Activated naive CD8-positive, alpha-beta T cell treated with anti-CD3 and anti-CD28 coated beads, Interleukin-2, amount 50 U/mL, for 16 hours (primary cell): ENCODE results near the gene STXBP2.

ENCODE experiments used
- DNase-seq: peaks from one replicate; pipeline ENCODE4 v3.0.0-alpha.2; 2020; ENCODE audit warnings: low read depth, low spot score

STXBP2 gene

GRCh38 chr19:7612282-7613274 lies 24.3 kb upstream of the STXBP2 start:
- DNase-seq, result no peak

DNA sequence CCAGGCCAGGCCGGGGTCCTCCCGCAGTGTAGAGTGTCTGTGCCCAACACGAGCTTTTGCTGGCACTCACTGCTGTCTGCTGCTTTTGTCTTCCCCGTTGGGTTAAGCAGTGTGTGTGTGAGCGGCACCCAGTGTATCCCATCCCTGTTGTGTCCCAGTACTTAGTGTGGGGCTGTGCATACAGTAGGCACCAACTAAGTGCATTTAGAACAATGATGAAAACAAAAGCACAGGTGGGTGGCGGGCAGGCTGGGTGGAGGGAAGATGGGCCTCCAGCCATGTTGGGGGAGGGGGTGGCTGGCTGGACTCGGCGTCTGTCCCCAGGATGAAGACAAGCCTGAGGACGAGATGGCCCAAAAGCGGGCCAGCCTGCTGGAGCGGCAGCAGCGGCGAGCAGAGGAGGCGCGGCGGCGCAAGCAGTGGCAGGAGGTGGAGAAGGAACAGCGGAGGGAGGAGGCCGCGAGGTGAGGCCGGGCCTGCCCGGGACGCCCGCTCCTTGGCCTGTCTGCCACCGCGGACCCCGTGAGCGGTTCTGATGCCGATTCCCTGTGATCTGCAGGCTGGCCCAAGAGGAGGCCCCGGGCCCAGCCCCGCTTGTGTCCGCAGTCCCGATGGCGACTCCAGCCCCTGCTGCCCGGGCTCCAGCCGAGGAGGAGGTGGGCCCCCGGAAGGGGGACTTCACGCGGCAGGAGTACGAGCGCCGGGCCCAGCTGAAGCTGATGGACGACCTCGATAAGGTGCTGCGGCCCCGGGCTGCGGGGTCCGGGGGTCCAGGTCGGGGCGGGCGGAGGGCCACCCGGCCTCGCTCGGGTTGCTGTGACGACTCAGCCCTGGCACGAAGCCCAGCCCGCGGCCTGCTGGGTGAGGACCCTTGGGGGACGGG lies 21.8 kb upstream of the STXBP2 start:
- no peak for DNase-seq

- DNase-seq, result no peak
Observed at GRCh38 chr19:7617172-7617571, 19.7 kb upstream of the STXBP2 start.

DNA sequence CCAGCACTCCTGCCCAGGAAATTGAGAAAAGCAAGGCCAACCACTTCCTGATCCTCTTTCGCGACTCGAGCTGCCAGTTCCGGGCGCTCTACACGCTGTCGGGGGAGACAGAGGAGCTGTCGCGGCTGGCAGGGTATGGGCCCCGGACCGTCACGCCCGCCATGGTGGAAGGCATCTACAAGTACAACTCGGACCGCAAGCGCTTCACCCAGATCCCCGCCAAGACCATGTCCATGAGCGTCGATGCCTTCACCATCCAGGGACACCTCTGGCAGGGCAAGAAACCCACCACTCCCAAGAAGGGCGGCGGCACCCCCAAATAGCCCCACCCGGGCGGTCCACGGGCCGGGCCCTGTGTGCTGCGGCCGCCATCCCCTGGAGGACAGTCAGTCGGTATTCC lies 19.2 kb upstream of the STXBP2 start:
- DNase-seq, result no peak

DNA sequence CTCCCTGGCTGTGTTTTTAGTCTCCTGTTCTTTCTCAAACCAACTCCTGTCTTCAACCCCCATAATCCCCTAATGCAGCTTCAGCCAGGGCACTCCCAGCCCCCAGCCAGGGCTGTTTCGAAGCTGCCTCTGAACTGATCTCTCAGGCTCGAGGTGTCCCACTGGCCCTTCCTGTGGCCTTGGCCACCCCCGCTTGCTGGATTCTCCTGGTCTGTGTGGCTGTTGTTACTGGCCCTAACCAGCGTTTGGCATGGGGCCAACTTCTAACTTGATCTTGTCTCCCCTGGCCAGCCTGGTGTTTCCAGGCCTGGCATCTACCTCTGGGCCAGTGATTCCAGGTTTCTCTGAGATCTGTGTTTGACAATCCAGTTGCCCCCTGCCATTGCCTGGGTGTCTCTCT lies 18.6 kb upstream of the STXBP2 start:
- no peak for DNase-seq

DNA sequence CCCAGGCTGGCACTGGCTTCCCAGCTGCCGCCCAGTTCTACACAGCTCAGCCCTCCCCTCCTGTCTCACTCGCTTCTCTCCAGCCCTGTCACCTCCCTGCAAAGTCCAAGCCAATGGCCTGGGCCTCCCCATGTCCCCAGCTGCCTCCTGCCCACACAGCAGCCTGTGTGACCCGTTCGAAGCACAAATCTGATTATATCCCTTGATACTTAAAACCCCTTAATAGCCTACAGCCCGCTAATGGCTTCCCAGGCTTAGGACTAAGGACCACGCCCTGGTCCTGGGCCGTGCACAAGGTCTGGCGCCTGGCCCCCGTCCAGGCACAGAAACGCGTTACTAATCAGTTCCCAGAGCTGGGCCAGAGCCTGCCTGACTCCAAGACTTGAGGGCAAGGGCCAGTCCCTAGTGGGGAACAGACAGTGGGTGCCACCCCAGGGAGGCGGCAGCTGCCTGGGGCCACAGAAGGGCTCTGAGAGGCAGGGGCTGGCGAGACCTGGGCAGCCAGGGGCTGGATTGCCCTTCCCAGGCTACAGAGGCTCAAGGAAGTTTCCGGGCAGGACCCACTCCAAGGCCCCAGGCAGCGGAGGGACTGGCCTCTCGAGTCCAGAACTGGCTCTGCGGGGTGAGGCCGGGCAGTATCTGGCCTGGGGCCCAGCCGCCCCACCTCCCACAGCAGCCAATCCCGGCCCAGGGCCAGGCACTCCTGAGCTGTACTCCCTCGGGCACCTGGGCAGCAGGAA lies 18.0 kb upstream of the STXBP2 start:
- DNase-seq, result no peak

GRCh38 chr19:7619671-7620441 lies 17.1 kb upstream of the STXBP2 start:
- DNase-seq, result no peak

DNA sequence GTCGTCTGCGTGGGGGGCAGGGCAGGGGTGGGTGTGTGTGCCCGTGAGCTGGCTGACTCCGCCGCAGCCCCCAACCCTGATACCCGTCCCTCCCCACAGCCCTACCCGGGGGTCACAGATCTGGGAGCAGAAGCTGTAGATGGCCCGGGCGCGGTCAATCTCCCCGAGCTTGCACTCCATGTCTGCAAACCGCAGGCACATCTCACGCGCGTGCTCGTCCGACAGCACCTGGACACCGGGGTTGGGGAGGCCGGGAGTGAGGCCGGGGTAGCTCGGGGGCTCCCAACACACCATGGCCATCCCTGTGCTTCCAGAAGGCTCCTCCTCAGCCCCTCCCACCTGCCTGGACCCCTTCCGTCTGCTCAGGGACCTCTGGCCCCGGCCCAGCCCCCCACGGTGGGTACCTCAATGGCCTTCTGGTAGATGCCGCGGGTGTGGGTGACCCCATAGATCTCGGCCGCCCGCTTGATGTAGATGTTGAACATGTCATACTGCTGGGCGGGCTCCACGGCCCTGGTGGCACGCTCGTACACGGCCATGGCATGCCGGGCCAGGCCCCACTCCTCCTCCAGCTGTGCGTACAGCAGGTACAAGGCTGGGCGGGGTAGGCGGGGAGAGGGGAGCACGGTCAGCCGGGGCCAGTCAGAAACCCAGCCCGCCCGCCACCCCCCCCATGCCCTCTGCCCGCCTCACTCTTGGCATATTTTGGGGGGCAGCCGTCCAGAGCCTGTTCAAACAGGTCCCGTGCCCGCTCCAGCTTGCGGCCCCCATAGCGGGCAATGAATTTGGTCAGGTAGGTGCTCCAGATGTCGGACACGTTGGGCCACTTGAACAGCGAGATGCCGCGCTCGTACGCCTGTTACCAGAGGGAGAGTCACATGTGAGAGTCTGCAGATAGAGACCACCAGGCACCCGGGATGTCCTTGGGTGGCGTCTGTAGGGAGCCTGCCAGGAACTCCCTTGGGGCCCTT lies 16.2 kb upstream of the STXBP2 start:
- no peak for DNase-seq

DNA sequence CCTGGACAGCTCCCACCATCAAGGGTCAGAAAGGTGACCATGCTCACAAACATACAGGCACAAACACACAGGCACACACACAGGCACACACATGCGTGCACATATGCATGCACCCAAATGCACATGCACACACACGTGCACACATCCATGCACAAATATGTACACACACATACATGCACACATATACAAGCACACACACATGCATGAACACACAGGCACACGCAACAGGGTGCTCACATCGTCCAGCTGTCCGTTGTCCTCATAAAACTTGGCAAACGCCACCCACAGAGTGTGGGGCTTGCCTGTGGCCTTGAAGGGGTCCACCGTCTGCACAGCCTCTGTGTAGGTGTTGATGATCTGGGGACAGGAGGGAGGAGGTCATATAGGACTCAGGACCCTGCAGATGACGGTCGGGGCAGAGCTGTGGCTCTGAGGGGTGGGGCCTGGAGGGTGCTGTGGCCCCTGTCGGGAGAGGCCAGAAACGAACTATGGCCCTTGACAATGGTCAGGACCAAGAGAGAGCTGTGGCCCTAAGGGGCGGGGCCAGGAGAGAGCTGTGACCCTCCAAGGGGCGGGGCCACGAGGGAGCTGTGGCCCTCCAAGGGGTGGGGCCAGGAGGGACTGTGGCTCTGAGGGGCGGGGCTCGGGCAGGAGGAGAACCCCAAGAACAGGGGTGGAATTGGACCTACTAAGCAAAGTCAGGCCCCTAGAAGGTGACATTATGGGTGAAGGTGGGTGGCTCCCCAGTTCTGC lies 13.8 kb upstream of the STXBP2 start:
- DNase-seq, result no peak

- no peak for DNase-seq
Observed at GRCh38 chr19:7623725-7624603, 12.9 kb upstream of the STXBP2 start.

DNA sequence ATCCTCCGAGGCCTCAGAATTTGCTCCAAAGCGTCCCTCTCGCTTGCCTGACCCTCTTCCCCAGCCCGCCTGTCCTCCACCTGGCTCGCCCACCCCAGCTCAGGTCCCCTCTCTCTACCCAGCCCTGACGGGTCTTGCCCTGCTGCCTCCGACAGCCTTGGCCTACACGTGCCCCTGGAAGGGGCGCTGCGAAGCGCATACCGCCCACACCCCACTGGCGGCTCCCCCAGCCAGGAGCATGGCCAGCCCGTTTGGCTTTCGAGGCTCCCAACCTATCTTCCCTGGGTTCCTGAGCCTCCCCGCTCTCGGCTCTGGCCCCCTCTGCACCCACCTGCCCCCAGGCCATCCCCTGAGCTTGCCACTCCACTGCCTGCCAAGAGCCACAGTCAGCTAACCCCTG lies 12.1 kb upstream of the STXBP2 start:
- DNase-seq, result no peak

- no peak for DNase-seq
Observed at GRCh38 chr19:7625763-7626372, 11.0 kb upstream of the STXBP2 start.

DNA sequence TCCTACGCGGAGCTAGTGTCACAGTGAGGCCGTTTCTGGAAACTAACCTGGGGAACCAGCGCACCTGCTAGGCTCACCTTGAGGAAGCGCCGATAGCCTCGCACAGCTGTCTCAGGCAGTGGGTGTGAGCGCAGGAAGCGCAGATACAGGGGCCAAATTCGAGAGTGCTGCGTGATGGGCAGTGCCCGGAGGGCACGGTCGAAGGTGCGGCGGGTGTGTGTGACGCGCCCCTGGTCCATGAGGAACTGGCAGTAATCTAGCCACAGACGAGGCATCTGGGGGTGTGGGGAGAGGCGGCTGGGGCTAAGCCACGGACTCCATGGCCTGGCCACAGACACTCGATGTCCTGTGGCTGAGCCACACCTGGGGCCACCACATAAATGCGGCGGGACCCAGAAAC lies 9.7 kb upstream of the STXBP2 start:
- no peak for DNase-seq

DNA sequence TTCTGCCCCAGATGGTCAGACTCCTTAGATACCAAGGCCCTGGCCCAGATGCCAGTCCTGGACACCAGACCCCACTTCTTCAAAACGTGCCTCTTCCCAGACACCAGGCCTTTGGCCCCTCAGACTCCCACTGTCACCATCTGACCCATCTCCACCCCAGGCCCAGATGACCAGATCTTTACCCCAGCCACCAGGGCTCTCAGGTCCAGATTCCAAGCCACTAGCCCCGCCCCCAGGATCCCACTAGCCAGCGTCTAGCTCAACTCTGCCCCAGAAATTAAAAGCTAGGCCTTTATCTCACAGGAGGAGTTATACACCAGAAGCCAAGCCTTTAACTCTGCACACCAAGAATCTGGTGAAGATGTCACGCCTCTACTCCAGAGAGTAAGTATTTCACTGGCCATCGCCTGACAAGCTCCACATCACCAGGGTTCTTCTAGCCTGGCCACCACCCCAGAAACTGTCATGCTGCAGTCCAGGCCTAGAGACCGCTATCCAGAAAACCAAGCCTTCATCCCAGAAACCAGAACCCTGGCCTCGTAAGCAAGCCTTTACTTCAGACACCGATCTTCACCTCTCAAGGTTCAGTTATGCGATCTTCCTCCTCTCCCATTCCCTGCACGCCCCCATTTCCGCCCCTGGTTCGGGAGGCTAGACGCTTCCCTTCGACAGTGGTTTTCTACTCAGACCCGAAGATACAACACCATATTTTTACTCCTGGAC lies 8.2 kb upstream of the STXBP2 start:
- no peak for DNase-seq

DNA sequence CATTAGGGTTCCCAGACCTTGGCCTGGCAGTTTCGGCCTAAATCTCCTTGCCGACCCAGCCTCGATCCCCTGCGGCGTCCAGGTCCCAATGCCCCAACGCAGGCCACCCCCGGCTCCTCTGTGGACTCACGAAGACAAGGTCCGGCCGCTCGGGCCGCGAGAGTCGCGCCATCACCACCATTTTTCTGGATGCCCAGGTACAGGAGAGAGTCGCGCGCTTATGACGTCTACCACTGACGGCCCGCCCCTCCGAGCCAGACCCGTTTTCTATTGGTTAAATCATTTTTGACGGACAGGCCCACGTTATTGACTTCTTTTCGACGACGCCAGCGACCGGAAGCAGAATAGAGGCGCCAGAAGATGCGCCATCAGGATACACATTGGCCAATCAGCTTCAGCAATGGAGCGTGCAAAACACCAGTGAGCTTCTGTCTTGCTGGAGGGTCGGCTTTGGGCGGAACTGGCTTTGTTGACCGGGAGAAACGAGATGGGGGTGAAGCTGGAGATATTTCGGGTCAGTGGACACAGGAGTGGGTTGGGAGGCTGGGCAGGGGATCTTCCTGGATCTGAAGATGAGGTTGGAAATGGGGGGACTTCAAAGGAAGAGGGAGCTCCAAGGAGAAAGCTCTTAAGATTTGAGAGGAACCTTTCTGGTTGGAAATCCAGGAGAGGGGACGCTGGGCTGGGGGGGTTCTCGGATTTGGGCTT lies 7.4 kb upstream of the STXBP2 start, which contains the start of the genes PET100 and XAB2:
Gene PET100 (plus strand): TSS at position 447 of the 708 bp plus-strand sequence. CDS start 41 bp downstream, at position 488.
Gene XAB2 (minus strand): TSS at position 199 of the 708 bp plus-strand sequence. CDS start 18 bp downstream, at position 181.
- DNase-seq, result peak; percentile 84

DNA sequence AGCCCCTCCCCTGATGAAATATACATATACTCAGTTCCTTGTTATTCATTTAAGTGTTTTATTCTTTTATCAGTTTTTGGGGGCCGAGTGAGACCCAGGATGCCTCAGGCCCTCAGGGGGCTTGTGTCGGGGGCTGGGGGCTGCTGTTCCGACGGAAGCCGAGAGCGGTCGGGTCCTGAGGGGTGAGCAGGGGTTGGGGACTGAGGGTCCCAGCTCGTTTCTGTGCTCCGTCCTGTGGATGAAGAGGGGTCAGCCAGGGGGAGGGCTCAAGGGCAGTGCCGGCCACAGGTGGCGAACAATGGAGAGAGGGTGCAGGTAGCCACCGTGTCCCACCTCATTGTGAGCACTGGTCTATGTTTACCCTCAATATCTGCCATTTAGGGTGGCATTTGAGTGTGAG lies 5.3 kb upstream of the STXBP2 start:
- no peak for DNase-seq
